ENCODE data around the gene LARGE1. TPM values are rescaled to one million over a fixed set of nuclear protein-coding genes. Genes with fewer than 3 reads are reported as not detected.
A peak's percentile ranks its signal among the peaks of the same experiment; 100 is the strongest.

LARGE1 gene
- total and polyA plus RNA-seq, 2 of the 13 experiments (the other 11 are each of a cell fraction or from before 2014, with no cell fraction given): 8.4 to 11.0 TPM

GRCh38 chr22:33539902-33540751, 380.1 kb downstream of the LARGE1 start (continued):
- TF ChIP-seq ZNF598 (CRISPR knock-in tag; IDR thresholded peaks at IDR 0.05; ENCODE audit: borderline replicate concordance) (no peak; the same call in 1 of the 2 replicates), XRCC5 (optimal IDR thresholded peaks at IDR 0.05; ENCODE audit: low read length) (peak; percentile 43), PAXIP1 (CRISPR knock-in tag; conservative IDR thresholded peaks at IDR 0.05) (peak; percentile 99), SIX1 (CRISPR knock-in tag; IDR thresholded peaks at IDR 0.05; ENCODE audit: borderline replicate concordance) (peak; percentile 47), ZNF512B (CRISPR knock-in tag; IDR thresholded peaks at IDR 0.05; ENCODE audit: borderline replicate concordance) (peak; percentile 90; the same call in 1 of the 2 replicates), MYC (CRISPR knock-in tag; IDR thresholded peaks at IDR 0.05; ENCODE audit: borderline replicate concordance) (peak; percentile 43; the same call in 1 of the 2 replicates), GLI4 (CRISPR knock-in tag; IDR thresholded peaks at IDR 0.05; ENCODE audit: borderline replicate concordance) (no peak), ZNF788 (CRISPR knock-in tag; IDR thresholded peaks at IDR 0.05; ENCODE audit: borderline replicate concordance) (peak; percentile 79; the same call in 1 of the 2 replicates), ZBTB21 (CRISPR knock-in tag; IDR thresholded peaks at IDR 0.05) (no peak), ZNF552 (CRISPR knock-in tag; IDR thresholded peaks at IDR 0.05; ENCODE audit: borderline replicate concordance) (0 out of 2 replicates have a peak, but pooled peaks have one; percentile 6), CBFB (CRISPR knock-in tag; IDR thresholded peaks at IDR 0.05) (peak; percentile 72; the same call in 1 of the 2 replicates), POLR2AphosphoS2 (IDR thresholded peaks at IDR 0.05; ENCODE audit: low read depth, low read length) (no peak), BRF2 (CRISPR knock-in tag; IDR thresholded peaks at IDR 0.05) (peak; percentile 51; the same call in 1 of the 2 replicates)
- TF ChIP-seq, protein P1, sequence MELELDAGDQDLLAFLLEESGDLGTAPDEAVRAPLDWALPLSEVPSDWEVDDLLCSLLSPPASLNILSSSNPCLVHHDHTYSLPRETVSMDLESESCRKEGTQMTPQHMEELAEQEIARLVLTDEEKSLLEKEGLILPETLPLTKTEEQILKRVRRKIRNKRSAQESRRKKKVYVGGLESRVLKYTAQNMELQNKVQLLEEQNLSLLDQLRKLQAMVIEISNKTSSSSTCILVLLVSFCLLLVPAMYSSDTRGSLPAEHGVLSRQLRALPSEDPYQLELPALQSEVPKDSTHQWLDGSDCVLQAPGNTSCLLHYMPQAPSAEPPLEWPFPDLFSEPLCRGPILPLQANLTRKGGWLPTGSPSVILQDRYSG (CRISPR knock-in tag; IDR thresholded peaks at IDR 0.05): no peak
- TF ChIP-seq, protein P2, sequence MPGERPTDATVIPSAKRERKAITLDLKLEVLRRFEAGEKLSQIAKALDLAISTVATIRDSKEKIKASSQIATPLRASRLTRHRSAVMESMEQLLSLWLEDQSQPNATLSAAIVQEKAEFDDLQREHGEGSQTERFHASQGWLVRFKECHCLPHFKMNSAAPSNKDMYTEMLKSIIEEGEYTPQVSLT (CRISPR knock-in tag; IDR thresholded peaks at IDR 0.05; ENCODE audit: borderline replicate concordance, low read depth): no peak
- TF ChIP-seq, protein P3, sequence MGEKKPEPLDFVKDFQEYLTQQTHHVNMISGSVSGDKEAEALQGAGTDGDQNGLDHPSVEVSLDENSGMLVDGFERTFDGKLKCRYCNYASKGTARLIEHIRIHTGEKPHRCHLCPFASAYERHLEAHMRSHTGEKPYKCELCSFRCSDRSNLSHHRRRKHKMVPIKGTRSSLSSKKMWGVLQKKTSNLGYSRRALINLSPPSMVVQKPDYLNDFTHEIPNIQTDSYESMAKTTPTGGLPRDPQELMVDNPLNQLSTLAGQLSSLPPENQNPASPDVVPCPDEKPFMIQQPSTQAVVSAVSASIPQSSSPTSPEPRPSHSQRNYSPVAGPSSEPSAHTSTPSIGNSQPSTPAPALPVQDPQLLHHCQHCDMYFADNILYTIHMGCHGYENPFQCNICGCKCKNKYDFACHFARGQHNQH (CRISPR knock-in tag; IDR thresholded peaks at IDR 0.05): peak; percentile 52
